ENCODE measurements around the gene BRSK1.

- TF ChIP-seq, protein P1, sequence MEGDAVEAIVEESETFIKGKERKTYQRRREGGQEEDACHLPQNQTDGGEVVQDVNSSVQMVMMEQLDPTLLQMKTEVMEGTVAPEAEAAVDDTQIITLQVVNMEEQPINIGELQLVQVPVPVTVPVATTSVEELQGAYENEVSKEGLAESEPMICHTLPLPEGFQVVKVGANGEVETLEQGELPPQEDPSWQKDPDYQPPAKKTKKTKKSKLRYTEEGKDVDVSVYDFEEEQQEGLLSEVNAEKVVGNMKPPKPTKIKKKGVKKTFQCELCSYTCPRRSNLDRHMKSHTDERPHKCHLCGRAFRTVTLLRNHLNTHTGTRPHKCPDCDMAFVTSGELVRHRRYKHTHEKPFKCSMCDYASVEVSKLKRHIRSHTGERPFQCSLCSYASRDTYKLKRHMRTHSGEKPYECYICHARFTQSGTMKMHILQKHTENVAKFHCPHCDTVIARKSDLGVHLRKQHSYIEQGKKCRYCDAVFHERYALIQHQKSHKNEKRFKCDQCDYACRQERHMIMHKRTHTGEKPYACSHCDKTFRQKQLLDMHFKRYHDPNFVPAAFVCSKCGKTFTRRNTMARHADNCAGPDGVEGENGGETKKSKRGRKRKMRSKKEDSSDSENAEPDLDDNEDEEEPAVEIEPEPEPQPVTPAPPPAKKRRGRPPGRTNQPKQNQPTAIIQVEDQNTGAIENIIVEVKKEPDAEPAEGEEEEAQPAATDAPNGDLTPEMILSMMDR (IDR thresholded peaks at IDR 0.05) = no peak
- no peak for TF ChIP-seq EZH2phosphoT487 (IDR thresholded peaks at IDR 0.05)
- no peak for TF ChIP-seq EZH2 (IDR thresholded peaks at IDR 0.05)
Observed at GRCh38 chr19:55248166-55248675, 35.6 kb upstream of the BRSK1 start.

Data from neural progenitor cell (in vitro differentiated cells).